HG03175 (cell line): ENCODE results near the gene TOR4A.

Experiments
- ATAC-seq: cut with Tn5 transposase; IDR thresholded peaks from one replicate; pipeline ENCODE4 v1.9.1; 2021; ENCODE audit warnings: mild to moderate bottlenecking, moderate library complexity; ENCODE audit not compliant: unreplicated experiment

Gene TOR4A

GRCh38 chr9:137304383-137305059, 27.0 kb downstream of the TOR4A start:
- ATAC-seq = no peak

GRCh38 chr9:137305060-137305797, 27.7 kb downstream of the TOR4A start:
- no peak for ATAC-seq

GRCh38 chr9:137305798-137306065, 28.2 kb downstream of the TOR4A start:
- ATAC-seq = no peak

GRCh38 chr9:137306066-137306849, 28.7 kb downstream of the TOR4A start:
- no peak for ATAC-seq

GRCh38 chr9:137306850-137307254, 29.3 kb downstream of the TOR4A start:
- no peak for ATAC-seq

- no peak for ATAC-seq
These were observed 29.9 kb downstream of the TOR4A start for GRCh38 chr9:137307255-137308056.

GRCh38 chr9:137308057-137308619, 30.6 kb downstream of the TOR4A start:
- ATAC-seq = no peak

GRCh38 chr9:137309368-137310188, 32.1 kb downstream of the TOR4A start:
- ATAC-seq = no peak

GRCh38 chr9:137310189-137311052, 32.9 kb downstream of the TOR4A start:
- ATAC-seq = no peak

GRCh38 chr9:137311171-137311985, 33.9 kb downstream of the TOR4A start:
- no peak for ATAC-seq

GRCh38 chr9:137311986-137312851, 34.7 kb downstream of the TOR4A start:
- no peak for ATAC-seq

GRCh38 chr9:137312852-137313325, 35.4 kb downstream of the TOR4A start:
- no peak for ATAC-seq

- no peak for ATAC-seq
These were observed 35.9 kb downstream of the TOR4A start for GRCh38 chr9:137313326-137313936.

- ATAC-seq = no peak
These were observed 36.5 kb downstream of the TOR4A start for GRCh38 chr9:137313956-137314560.

GRCh38 chr9:137314561-137315560, 37.3 kb downstream of the TOR4A start:
- ATAC-seq = no peak
